Liver (tissue), 9 donors: ENCODE data around the gene MEIS2. TPM values are rescaled to one million over a fixed set of nuclear protein-coding genes. Genes with fewer than 3 reads are reported as not detected.

ENCODE experiments used
- DNase-seq: peaks from one replicate; pipeline ENCODE4 v3.0.0-alpha.2; 2017; ENCODE audit warnings: low spot score
- H3K27ac ChIP-seq, 2 donors: one replicate each; pipeline ENCODE4 v1.7.0; 2013; ENCODE audit warnings: inconsistent platforms in 2 of 2, low read length in 2 of 2, control low read depth in 1 of 2, low read depth in 1 of 2, mild to moderate bottlenecking in 1 of 2
- H3K27me3 ChIP-seq, 4 donors: one replicate each; pipeline versions ENCODE4 v1.6.1 to v1.7.0; 2013; ENCODE audit warnings: low read length in 3 of 4, inconsistent platforms in 1 of 4, mild to moderate bottlenecking in 1 of 4, moderate library complexity in 1 of 4; ENCODE audit not compliant: control insufficient read depth in 4 of 4, insufficient read depth in 4 of 4
- H3K36me3 ChIP-seq, 4 donors: one replicate each; pipeline versions ENCODE4 v1.6.1 to v1.7.0; 2013; ENCODE audit warnings: low read length in 3 of 4, mild to moderate bottlenecking in 3 of 4, low read depth in 1 of 4, moderate library complexity in 1 of 4; ENCODE audit not compliant: control insufficient read depth in 4 of 4, insufficient read depth in 3 of 4
- H3K4me1 ChIP-seq, 4 donors: one replicate each; pipeline versions ENCODE4 v1.6.1 to v1.7.0; 2013; ENCODE audit warnings: low read length in 3 of 4, mild to moderate bottlenecking in 3 of 4, moderate library complexity in 1 of 4; ENCODE audit not compliant: control insufficient read depth in 4 of 4, insufficient read depth in 4 of 4
- H3K4me3 ChIP-seq, 3 donors: one replicate each; pipeline versions ENCODE4 v1.6.1 to v1.7.0; 2013; ENCODE audit warnings: low read length in 3 of 3, control low read depth in 1 of 3, low read depth in 1 of 3, mild to moderate bottlenecking in 1 of 3
- H3K9ac ChIP-seq, 2 donors: one replicate each; pipeline ENCODE4 v1.7.0; 2013; ENCODE audit warnings: low read length in 2 of 2, mild to moderate bottlenecking in 2 of 2, moderate library complexity in 2 of 2, control low read depth in 1 of 2, low read depth in 1 of 2
- H3K9me3 ChIP-seq, 4 donors: one replicate each; pipeline versions ENCODE4 v1.6.1 to v1.7.0; 2013; ENCODE audit warnings: low read length in 3 of 4; ENCODE audit not compliant: control insufficient read depth in 4 of 4
- ATF3 ChIP-seq: IDR thresholded peaks from 2 replicates; pipeline ENCODE4 v1.6.1; 2016; ENCODE audit warnings: antibody characterized with exemption
- CTCF ChIP-seq: fragments of 150-350 bp; IDR thresholded peaks from 2 replicates; pipeline ENCODE4 v1.5.1; 2017; ENCODE audit warnings: improper control_type of control experiment, low read depth, low read length; ENCODE audit not compliant: missing input control
- EGR1 ChIP-seq, 2 donors: IDR thresholded peaks; 2 replicates each; pipeline ENCODE4 v1.6.1; 2016 to 2018; ENCODE audit warnings: antibody characterized with exemption in 2 of 2, low read depth in 2 of 2
- FOXA1 ChIP-seq: IDR thresholded peaks from 2 replicates; pipeline ENCODE4 v1.6.1; 2016; ENCODE audit warnings: antibody characterized with exemption
- FOXA2 ChIP-seq: IDR thresholded peaks from 2 replicates; pipeline ENCODE4 v1.6.1; 2016; ENCODE audit warnings: antibody characterized with exemption
- GABPA ChIP-seq, 2 donors: IDR thresholded peaks in 1 of 2; conservative IDR thresholded peaks in 1 of 2; 2 replicates each; pipeline ENCODE4 v1.6.1; 2016; ENCODE audit warnings: antibody characterized with exemption in 2 of 2, mild to moderate bottlenecking in 1 of 2, moderate library complexity in 1 of 2
- HNF4A ChIP-seq, 2 donors: conservative IDR thresholded peaks; 2 replicates each; pipeline ENCODE4 v1.6.1; 2016; ENCODE audit warnings: antibody characterized with exemption in 2 of 2, mild to moderate bottlenecking in 2 of 2
- HNF4G ChIP-seq: IDR thresholded peaks from 2 replicates; pipeline ENCODE4 v1.6.1; 2016; ENCODE audit warnings: antibody characterized with exemption
- JUND ChIP-seq, 2 donors: IDR thresholded peaks; 2 replicates each; pipeline ENCODE4 v1.6.1; 2016; ENCODE audit warnings: antibody characterized with exemption in 2 of 2
- MAX ChIP-seq: IDR thresholded peaks from 2 replicates; pipeline ENCODE4 v1.6.1; 2016; ENCODE audit warnings: antibody characterized with exemption
- NR2F2 ChIP-seq: IDR thresholded peaks from 2 replicates; pipeline ENCODE4 v1.6.1; 2016; ENCODE audit warnings: antibody characterized with exemption
- RAD21 ChIP-seq, 2 donors: IDR thresholded peaks; 2 replicates each; pipeline ENCODE4 v1.6.1; 2016; ENCODE audit warnings: antibody characterized with exemption in 2 of 2, mild to moderate bottlenecking in 2 of 2
- REST ChIP-seq: IDR thresholded peaks from 2 replicates; pipeline ENCODE4 v1.6.1; 2016; ENCODE audit warnings: antibody characterized with exemption, mild to moderate bottlenecking
- RXRA ChIP-seq, 2 donors: IDR thresholded peaks; 2 replicates each; pipeline ENCODE4 v1.6.1; 2017 to 2018; ENCODE audit warnings: antibody characterized with exemption in 2 of 2, mild to moderate bottlenecking in 1 of 2
- SP1 ChIP-seq: IDR thresholded peaks from 2 replicates; pipeline ENCODE4 v1.6.1; 2018; ENCODE audit warnings: antibody characterized with exemption, mild to moderate bottlenecking
- TAF1 ChIP-seq: conservative IDR thresholded peaks from 2 replicates; pipeline ENCODE4 v1.6.1; 2016; ENCODE audit warnings: antibody characterized with exemption, mild to moderate bottlenecking
- YY1 ChIP-seq: IDR thresholded peaks from 2 replicates; pipeline ENCODE4 v1.6.1; 2016; ENCODE audit warnings: antibody characterized with exemption, mild to moderate bottlenecking
- whole genome bisulfite sequencing: extraction: QIAGEN DNeasy Blood & Tissue Kit; methylation state at CpG from one replicate; pipeline ENCODE4 v1.1.7; 2013; 5-methylcytosine and 5-hydroxymethylcytosine counted together
- polyA plus RNA-seq, 2 donors: library from polyadenylated mRNA; stranded (reverse) in 1 of 2; unstranded in 1 of 2; fragments of 200-250 nt in 1 of 2; fragments of >200 nt in 1 of 2; fragmentation: Nextera tagmentation in 1 of 2; extraction: Ambion mirVana in 1 of 2; gene quantifications; one replicate each; pipeline versions ENCODE4 v1.2.1 to v1.2.3, GENCODE V29; 2013 to 2015
- total RNA-seq, 2 donors: library from RNA; depleted of rRNA; stranded (reverse); fragments of >200 nt; gene quantifications; one replicate each; pipeline ENCODE4 v1.2.3, GENCODE V29; 2014
- TF ChIP-seq, protein P1 (sequence below): IDR thresholded peaks from 2 replicates; pipeline ENCODE4 v1.6.1; 2016; ENCODE audit warnings: antibody characterized with exemption
- donor health status: healthy.
- donor health status: healthy.
- donor health status: healthy.
- donor health status: healthy.
- donor health status: healthy.

The MEIS2 gene
- total and polyA plus RNA-seq, 4 donors = 3.9 to 12.6 (median 7.6) TPM

GRCh38 chr15:36933255-36933990 is 166.9 kb downstream of the MEIS2 start:
- Histone ChIP-seq H3K4me3 (no peak overlapping the region), H3K4me1 (no peaks in the 10 kb centered on the region), H3K27ac (no peak overlapping the region), H3K9me3 (no peaks in the 10 kb centered on the region), H3K36me3 (no peaks in the 10 kb centered on the region), H3K9ac (no peak overlapping the region), H3K27me3 (no peaks in the 10 kb centered on the region)
- WGBS = 95% methylated on average over 5 of the region's 5 CpGs
- no peak for DNase-seq
- no peak for TF ChIP-seq ATF3
- TF ChIP-seq REST = no peak
- no peak for TF ChIP-seq TAF1
- TF ChIP-seq HNF4A (conservative IDR thresholded peaks at IDR 0.05) = no peak
- no peak for TF ChIP-seq CTCF
- TF ChIP-seq FOXA1 = no peak
- TF ChIP-seq RXRA (IDR thresholded peaks at IDR 0.05) = no peak
- TF ChIP-seq RAD21 (IDR thresholded peaks at IDR 0.05) = no peak
- TF ChIP-seq, protein P1, sequence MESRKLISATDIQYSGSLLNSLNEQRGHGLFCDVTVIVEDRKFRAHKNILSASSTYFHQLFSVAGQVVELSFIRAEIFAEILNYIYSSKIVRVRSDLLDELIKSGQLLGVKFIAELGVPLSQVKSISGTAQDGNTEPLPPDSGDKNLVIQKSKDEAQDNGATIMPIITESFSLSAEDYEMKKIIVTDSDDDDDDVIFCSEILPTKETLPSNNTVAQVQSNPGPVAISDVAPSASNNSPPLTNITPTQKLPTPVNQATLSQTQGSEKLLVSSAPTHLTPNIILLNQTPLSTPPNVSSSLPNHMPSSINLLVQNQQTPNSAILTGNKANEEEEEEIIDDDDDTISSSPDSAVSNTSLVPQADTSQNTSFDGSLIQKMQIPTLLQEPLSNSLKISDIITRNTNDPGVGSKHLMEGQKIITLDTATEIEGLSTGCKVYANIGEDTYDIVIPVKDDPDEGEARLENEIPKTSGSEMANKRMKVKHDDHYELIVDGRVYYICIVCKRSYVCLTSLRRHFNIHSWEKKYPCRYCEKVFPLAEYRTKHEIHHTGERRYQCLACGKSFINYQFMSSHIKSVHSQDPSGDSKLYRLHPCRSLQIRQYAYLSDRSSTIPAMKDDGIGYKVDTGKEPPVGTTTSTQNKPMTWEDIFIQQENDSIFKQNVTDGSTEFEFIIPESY = no peak
- no peak for TF ChIP-seq GABPA (IDR thresholded peaks at IDR 0.05 in 1 of 2, conservative IDR thresholded peaks at IDR 0.05 in 1 of 2)
- TF ChIP-seq MAX = no peak
- no peak for TF ChIP-seq EGR1 (IDR thresholded peaks at IDR 0.05; ENCODE audit: low read depth in 2 of 2)
- TF ChIP-seq FOXA2 = no peak
- no peak for TF ChIP-seq HNF4G
- no peak for TF ChIP-seq SP1
- no peak for TF ChIP-seq YY1
- no peak for TF ChIP-seq JUND (IDR thresholded peaks at IDR 0.05)
- no peak for TF ChIP-seq NR2F2
